CD8-positive, alpha-beta memory T cell (primary cell): ENCODE results near the gene PSMC3IP. TPM values are rescaled to one million over a fixed set of nuclear protein-coding genes. Genes with fewer than 3 reads are reported as not detected.
"Not testable (repeated sequence)": the region's sequence is repeated elsewhere in the genome, so short reads cannot be mapped to it uniquely, and the experiment has no call there.

Experiments
- CTCF ChIA-PET: fragments of 350-600 bp; sonication (Branson Sonifier 250); formaldehyde crosslinking; loops from one replicate; lab custom pipeline; 2021; ENCODE audit warnings: antibody characterized with exemption; lab: Charles Lee
- POLR2A ChIA-PET: fragments of 350-600 bp; sonication (Branson Sonifier 250); formaldehyde crosslinking; loops from one replicate; lab custom pipeline; 2021; ENCODE audit warnings: antibody characterized with exemption; lab: Charles Lee
- DNase-seq, 5 donors: peaks; one replicate each; pipeline versions ENCODE4 v3.0.0 to v3.0.0-alpha.2; 2020 to 2022; ENCODE audit warnings: mixed read lengths in 1 of 5
- H3K27ac ChIP-seq: one replicate; pipeline ENCODE4 v1.7.0; 2013; ENCODE audit warnings: low read depth, mild to moderate bottlenecking, low read length, moderate library complexity
- H3K27me3 ChIP-seq: 2 replicates; pipeline ENCODE4 v1.7.0; 2013; ENCODE audit warnings: low read length, mild to moderate bottlenecking; ENCODE audit not compliant: insufficient read depth, poor library complexity, severe bottlenecking
- H3K36me3 ChIP-seq: 2 replicates; pipeline ENCODE4 v1.7.0; 2013; ENCODE audit warnings: mild to moderate bottlenecking, low read length, moderate library complexity; ENCODE audit not compliant: insufficient read depth
- H3K4me1 ChIP-seq: 2 replicates; pipeline ENCODE4 v1.7.0; 2013; ENCODE audit warnings: mild to moderate bottlenecking, low read length, moderate library complexity; ENCODE audit not compliant: insufficient read depth
- H3K4me3 ChIP-seq: 2 replicates; pipeline ENCODE4 v1.7.0; 2013; ENCODE audit warnings: mild to moderate bottlenecking, low read length
- H3K9me3 ChIP-seq: 2 replicates; pipeline ENCODE4 v1.7.0; 2013; ENCODE audit warnings: mild to moderate bottlenecking, low read length
- H3K27ac Mint-ChIP-seq, 8 donors: one replicate each; pipeline ENCODE4 v1.8.0; 2020 to 2021; ENCODE audit warnings: mixed read lengths in 8 of 8, mild to moderate bottlenecking in 6 of 8, inconsistent platforms in 3 of 8, moderate library complexity in 3 of 8
- H3K27me3 Mint-ChIP-seq, 2 donors: one replicate each; pipeline ENCODE4 v1.8.0; 2020 to 2021; ENCODE audit warnings: mixed read lengths in 2 of 2, mild to moderate bottlenecking in 1 of 2, moderate library complexity in 1 of 2
- H3K36me3 Mint-ChIP-seq, 3 donors: one replicate each; pipeline ENCODE4 v1.8.0; 2020 to 2021; ENCODE audit warnings: mixed read lengths in 3 of 3, inconsistent platforms in 1 of 3, mild to moderate bottlenecking in 1 of 3
- H3K4me1 Mint-ChIP-seq, 3 donors: one replicate each; pipeline ENCODE4 v1.8.0; 2020 to 2021; ENCODE audit warnings: mixed read lengths in 3 of 3, inconsistent platforms in 1 of 3, mild to moderate bottlenecking in 1 of 3
- H3K4me3 Mint-ChIP-seq, 7 donors: one replicate each; pipeline ENCODE4 v1.8.0; 2020 to 2021; ENCODE audit warnings: mixed read lengths in 7 of 7, mild to moderate bottlenecking in 6 of 7, moderate library complexity in 4 of 7, inconsistent platforms in 2 of 7
- H3K9me3 Mint-ChIP-seq, 5 donors: one replicate each; pipeline ENCODE4 v1.8.0; 2020 to 2022; ENCODE audit warnings: mixed read lengths in 5 of 5, mild to moderate bottlenecking in 3 of 5, moderate library complexity in 2 of 5, inconsistent platforms in 1 of 5
- polyA plus RNA-seq: library from polyadenylated mRNA; unstranded; fragments of 300-500 nt; fragmentation: Illumina TruSeq; gene quantifications from one replicate; pipeline ENCODE4 v1.2.3, GENCODE V29; 2021
- total RNA-seq, 2 experiments: library from RNA; stranded (reverse); gene quantifications; one replicate each; pipeline ENCODE4 v1.2.3, GENCODE V29; 2021

The PSMC3IP gene, protein sequence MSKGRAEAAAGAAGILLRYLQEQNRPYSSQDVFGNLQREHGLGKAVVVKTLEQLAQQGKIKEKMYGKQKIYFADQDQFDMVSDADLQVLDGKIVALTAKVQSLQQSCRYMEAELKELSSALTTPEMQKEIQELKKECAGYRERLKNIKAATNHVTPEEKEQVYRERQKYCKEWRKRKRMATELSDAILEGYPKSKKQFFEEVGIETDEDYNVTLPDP
- total RNA-seq: 10 to 100 TPM; 35.9 to 36.2 TPM
- polyA plus RNA-seq: 0.83 TPM

DNA sequence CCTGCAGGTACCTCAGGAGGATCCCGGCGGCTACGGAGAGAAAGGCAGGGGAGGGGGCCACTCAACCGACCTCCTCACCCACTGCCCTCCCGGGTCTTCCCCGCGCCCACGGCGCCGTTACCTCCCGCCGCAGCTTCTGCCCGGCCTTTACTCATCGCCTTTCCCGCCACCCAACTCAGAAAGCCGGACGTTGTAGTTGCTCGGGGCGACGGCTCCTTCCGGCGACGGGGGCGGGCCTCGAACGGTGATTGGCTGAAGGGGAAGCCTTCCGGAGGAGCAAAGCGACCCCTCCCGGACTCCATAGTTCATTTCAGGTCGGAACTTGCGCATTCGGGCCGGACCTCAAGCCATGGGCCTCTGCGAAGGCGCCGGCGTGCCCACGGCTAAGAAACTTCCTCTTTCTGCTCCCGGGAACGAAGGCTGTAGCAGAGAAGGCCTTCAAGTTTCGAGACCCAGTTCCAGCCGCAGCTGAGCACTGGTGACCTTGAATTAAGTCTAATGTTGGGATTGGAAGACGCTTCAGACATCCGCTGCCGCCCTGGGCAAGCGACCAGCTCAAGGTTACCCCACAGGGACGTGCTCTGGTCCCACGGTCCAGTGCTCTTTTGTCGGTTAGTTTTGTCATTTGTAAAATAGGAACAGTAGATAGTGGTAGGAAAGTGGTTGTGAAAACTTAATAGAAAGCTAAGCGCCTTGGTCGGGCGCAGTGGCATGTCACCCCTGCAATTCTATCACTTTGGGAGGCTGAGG lies at the start of gene PSMC3IP:
PSMC3IP (minus strand) TSS at position 198 of the 750 bp plus-strand sequence; CDS start at position 155, 43 bp downstream.
- CTCF ChIA-PET: interaction anchor here (0.7 to 5.5 kb wide), 46 partner anchors 8 to 264 kb away, joined by 3 to 44 read pairs (median 5); partner anchors contain the start of genes BECN1, CCR10, COASY and MLX
- H3K27me3 ChIP-seq: no peaks in the 10 kb centered on the region
- Mint-ChIP-seq H3K4me1 (peaks cover 30 to 34% (median 31%) of the 10 kb centered on the region in 3 donors), H3K27ac (peak within 1 kb of the TSS; percentile 74 to 99 (median 97)), H3K9me3 (no peaks in the 10 kb centered on the region), H3K36me3 (peaks cover 0 to 61% (median 6%) of the 10 kb centered on the region in 3 donors), H3K4me3 (peak within 1 kb of the TSS; percentile 89 to 99 (median 98)), H3K27me3 (peaks cover 0 to 1% of the 10 kb centered on the region in 2 donors)
- H3K4me1 ChIP-seq: peaks cover 13% of the 10 kb centered on the region
- peak within 1 kb of the TSS; percentile 85 for H3K27ac ChIP-seq
- peak within 1 kb of the TSS; percentile 96 for H3K4me3 ChIP-seq
- no peaks in the 10 kb centered on the region for H3K9me3 ChIP-seq
- peaks cover 50% of the 10 kb centered on the region for H3K36me3 ChIP-seq
- POLR2A ChIA-PET: interaction anchor here (0.6 to 2.6 kb wide), 9 partner anchors 9 to 612 kb away, joined by 3 to 12 read pairs (median 4); partner anchors contain the start of genes MLX, NAGLU, RETREG3 and TUBG1
- DNase-seq: peak; percentile 82 to 93 (median 89)

DNA sequence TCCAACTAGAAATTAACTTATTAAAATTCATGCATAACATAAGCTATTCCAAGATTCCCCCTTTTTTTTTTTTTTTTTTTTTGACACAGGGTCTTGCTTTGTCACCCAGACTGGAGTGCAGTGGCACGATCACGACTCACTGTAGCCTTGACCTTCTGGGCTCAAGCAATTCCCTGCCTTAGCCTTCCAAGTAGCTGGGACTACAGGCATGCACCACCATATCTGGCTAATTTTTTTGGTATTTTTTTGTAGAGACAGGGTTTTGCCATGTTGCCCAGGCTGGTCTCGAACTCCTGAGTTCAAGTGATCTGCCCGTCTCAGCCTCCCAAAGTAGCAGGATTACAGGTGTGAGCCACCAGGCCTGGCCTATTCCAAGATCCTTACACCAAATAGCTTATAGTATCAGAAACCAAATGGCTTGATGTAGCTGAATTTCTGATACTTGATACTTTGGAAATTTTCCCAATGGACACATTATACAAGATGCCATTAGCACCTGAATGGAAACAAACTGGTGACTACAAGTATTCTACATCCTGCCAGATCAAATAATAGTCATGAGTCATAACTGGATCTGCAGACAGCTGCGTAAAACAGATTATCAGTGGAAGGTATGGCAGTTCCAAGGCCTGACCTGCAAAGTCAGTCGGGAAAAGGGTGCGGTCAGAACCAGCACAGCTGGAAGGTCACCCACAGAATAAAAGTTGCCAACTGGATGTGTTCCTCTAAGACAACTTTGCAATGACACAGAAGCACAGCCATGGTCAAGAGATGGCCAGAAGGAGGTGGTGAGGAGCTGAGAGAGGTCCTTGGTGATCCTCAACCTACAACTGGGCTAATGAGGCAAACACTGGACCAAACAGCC lies 46.4 kb upstream of the PSMC3IP start:
- Histone ChIP-seq H3K36me3 (no peaks in the 10 kb centered on the region), H3K9me3 (no peaks in the 10 kb centered on the region)
- CTCF ChIA-PET: interaction anchor here (1.5 to 1.8 kb wide), 3 partner anchors 15 to 56 kb away, joined by 3 to 6 read pairs (median 3); partner anchors contain the start of gene RETREG3

DNA sequence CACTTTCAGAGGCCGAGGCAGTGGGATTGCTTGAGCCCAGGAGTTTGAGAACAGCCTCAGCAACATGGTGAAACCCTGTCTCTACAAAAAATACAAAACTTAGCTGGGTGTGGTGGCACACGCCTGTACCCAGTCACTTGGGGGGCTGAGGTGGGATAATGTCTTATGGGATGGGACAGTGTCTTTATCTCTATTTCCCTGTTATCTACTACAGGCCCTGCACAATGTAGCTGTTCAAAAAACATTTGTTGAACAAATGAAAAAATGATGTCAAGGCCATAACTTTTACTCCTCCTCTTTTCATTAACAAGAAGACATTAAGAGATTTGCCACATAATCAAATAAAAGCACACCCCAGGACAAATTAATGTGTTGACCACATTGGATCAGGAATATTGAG lies 45.7 kb upstream of the PSMC3IP start:
- no peaks in the 10 kb centered on the region for H3K36me3 ChIP-seq
- H3K4me1 ChIP-seq: no peaks in the 10 kb centered on the region
- Mint-ChIP-seq H3K4me1 (peaks cover 0 to 8% (median 0%) of the 10 kb centered on the region in 3 donors), H3K9me3 (no peaks in the 10 kb centered on the region), H3K36me3 (no peaks in the 10 kb centered on the region), H3K27me3 (no peaks in the 10 kb centered on the region), H3K4me3 (no peak overlapping the region), H3K27ac (no peak overlapping the region)
- CTCF ChIA-PET: interaction anchor here (1.5 to 1.8 kb wide), 3 partner anchors 15 to 57 kb away, joined by 3 to 6 read pairs (median 3); partner anchors contain the start of gene RETREG3
- no peak for DNase-seq
- POLR2A ChIA-PET: interaction anchor here (0.6 kb wide), 1 partner anchor 111 kb away, joined by 4 read pairs; no protein-coding TSS in a partner anchor
- no peaks in the 10 kb centered on the region for H3K9me3 ChIP-seq
- H3K27ac ChIP-seq: no peak overlapping the region
- no peaks in the 10 kb centered on the region for H3K27me3 ChIP-seq
- H3K4me3 ChIP-seq: no peak overlapping the region

More for the DNA sequence above, 46.4 kb upstream of the PSMC3IP start:
- Mint-ChIP-seq H3K4me3 (no peak overlapping the region), H3K27me3 (no peaks in the 10 kb centered on the region), H3K27ac (no peak overlapping the region), H3K4me1 (peaks cover 0 to 2% (median 0%) of the 10 kb centered on the region in 3 donors), H3K36me3 (no peaks in the 10 kb centered on the region), H3K9me3 (no peaks in the 10 kb centered on the region)
- no peak overlapping the region for H3K27ac ChIP-seq
- POLR2A ChIA-PET: interaction anchor here (0.6 kb wide), 1 partner anchor 110 kb away, joined by 4 read pairs; no protein-coding TSS in a partner anchor
- H3K4me1 ChIP-seq: no peaks in the 10 kb centered on the region
- DNase-seq: no peak
- H3K4me3 ChIP-seq: no peak overlapping the region
- no peaks in the 10 kb centered on the region for H3K27me3 ChIP-seq

DNA sequence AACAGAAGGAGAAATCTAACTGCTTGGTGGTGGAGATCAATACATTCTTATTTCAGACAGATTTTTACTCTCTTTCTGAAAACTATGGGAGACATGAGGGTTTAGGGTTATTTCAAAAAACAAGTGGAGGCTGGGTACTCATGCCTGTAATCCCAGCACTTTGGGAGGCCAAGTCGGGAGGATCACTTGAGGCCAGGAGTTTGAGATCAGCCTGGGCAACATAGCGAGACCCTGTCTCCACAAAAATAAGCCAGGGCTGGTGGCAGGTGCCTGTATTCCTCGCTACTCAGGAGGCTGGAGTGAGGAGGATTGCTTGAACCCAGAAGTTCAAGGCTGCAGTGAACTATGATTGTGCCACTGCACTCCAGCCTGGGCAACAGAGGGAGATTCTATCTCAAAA lies 44.5 kb upstream of the PSMC3IP start:
- H3K9me3 Mint-ChIP-seq, POLR2A ChIA-PET, DNase-seq, H3K9me3 ChIP-seq, H3K4me3 ChIP-seq, H3K36me3 Mint-ChIP-seq, H3K4me3 Mint-ChIP-seq, H3K27me3 Mint-ChIP-seq, H3K27ac Mint-ChIP-seq, H3K36me3 ChIP-seq, H3K4me1 ChIP-seq, H3K27me3 ChIP-seq, H3K4me1 Mint-ChIP-seq, H3K27ac ChIP-seq, CTCF ChIA-PET: not testable (repeated sequence)

DNA sequence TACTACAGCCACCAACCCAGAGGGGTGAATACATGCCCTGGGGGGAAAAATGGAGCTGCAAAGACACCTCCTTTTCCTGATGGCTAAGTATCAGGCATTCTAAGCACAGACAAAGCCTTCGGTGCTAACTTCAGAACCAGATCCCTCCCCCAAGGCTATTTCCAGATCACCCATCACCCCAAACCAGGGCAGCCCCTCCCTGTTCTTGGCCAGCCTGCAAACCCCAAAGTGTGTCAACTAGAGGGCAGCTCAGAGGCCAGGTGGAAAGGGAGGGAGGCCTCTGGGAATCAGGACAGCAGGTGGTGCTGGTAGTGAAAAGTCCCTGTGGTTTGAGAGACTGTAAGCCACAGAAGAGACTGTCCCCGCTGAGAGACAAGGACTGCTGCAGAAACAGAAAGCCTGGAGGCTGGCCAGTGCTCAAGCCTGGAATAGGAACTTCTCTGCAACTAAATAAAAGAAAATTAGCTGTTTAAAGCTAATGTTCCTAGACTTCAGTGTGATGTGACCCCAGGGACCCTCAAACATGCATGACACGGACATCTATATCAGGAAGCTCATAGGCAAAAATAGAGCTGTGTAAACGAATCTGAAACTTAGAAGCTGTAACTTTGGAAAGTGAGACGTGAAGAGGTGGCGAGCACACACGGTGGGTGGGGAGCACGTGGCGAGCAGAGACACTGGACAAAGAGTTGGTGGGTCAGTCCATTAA lies 41.1 kb upstream of the PSMC3IP start:
- Mint-ChIP-seq H3K27ac (peak overlapping the region in 1 of 8 donors; percentile 41), H3K4me1 (peaks cover 0 to 8% (median 0%) of the 10 kb centered on the region in 3 donors), H3K36me3 (peaks cover 3 to 23% (median 11%) of the 10 kb centered on the region in 3 donors), H3K9me3 (no peaks in the 10 kb centered on the region), H3K27me3 (peaks cover 0 to 3% of the 10 kb centered on the region in 2 donors), H3K4me3 (peak overlapping the region in 1 of 7 donors; percentile 54)
- Histone ChIP-seq H3K27me3 (no peaks in the 10 kb centered on the region), H3K4me1 (no peaks in the 10 kb centered on the region), H3K4me3 (no peak overlapping the region), H3K27ac (no peak overlapping the region), H3K9me3 (no peaks in the 10 kb centered on the region), H3K36me3 (peaks cover 12% of the 10 kb centered on the region)
- ChIA-PET POLR2A (no interaction called here), CTCF (no interaction called here)
- DNase-seq: no peak

DNA sequence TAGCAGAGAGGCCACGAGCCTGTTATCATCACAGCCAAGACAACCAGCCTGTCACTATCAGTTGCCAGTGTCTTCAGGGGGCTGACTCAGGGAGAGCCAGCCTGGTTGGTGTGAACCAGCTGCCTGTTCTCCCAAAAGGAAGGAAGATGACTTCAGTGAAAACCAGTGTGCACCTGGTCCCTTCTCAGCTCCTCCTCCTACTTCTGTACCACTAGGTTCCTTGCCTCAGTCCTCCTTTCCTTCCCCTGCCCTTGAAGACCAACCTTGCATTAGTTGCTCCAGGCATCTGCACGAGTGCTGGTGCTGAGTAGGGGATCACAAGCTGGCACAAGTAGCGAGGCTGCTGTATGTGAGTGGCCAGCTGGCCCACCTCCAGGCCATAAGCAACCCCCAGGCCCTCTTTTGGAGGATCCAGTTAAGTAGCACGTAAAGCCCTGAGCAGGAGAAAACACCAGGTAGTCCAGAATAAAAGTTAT lies 40.5 kb upstream of the PSMC3IP start:
- no peak overlapping the region for H3K27ac ChIP-seq
- peaks cover 4 to 27% (median 13%) of the 10 kb centered on the region in 3 donors for H3K36me3 Mint-ChIP-seq
- no peak overlapping the region for H3K4me3 ChIP-seq
- H3K4me1 ChIP-seq: no peaks in the 10 kb centered on the region
- H3K27me3 Mint-ChIP-seq: peaks cover 0 to 3% of the 10 kb centered on the region in 2 donors
- H3K9me3 ChIP-seq: no peaks in the 10 kb centered on the region
- no peaks in the 10 kb centered on the region for H3K27me3 ChIP-seq
- ChIA-PET CTCF (no interaction called here), POLR2A (no interaction called here)
- peaks cover 0 to 8% (median 0%) of the 10 kb centered on the region in 3 donors for H3K4me1 Mint-ChIP-seq
- peak overlapping the region in 1 of 8 donors; percentile 83 for H3K27ac Mint-ChIP-seq
- no peak for DNase-seq
- no peak overlapping the region for H3K4me3 Mint-ChIP-seq
- H3K9me3 Mint-ChIP-seq: no peaks in the 10 kb centered on the region
- peaks cover 13% of the 10 kb centered on the region for H3K36me3 ChIP-seq
